NB4 (cell line): Measurements from ENCODE around the gene PASK.

Experiments used
- CTCF ChIP-seq: IDR thresholded peaks from one replicate; pipeline ENCODE4 v1.5.1; 2012; ENCODE audit warnings: low read depth, low read length
- MYC ChIP-seq: IDR thresholded peaks from 2 replicates; pipeline ENCODE4 v1.6.1; 2011; ENCODE audit warnings: low read depth, low read length
- POLR2A ChIP-seq: IDR thresholded peaks from 2 replicates; pipeline ENCODE4 v1.6.1; 2011; ENCODE audit warnings: mild to moderate bottlenecking; ENCODE audit not compliant: insufficient read length; ENCODE audit errors: extremely low read depth
- TF ChIP-seq, protein P1 (sequence below): IDR thresholded peaks from 2 replicates; pipeline ENCODE4 v1.6.1; 2011; ENCODE audit warnings: low read depth, low read length

- TF ChIP-seq CTCF (no peak), POLR2A (no peak), MYC (no peak)
- TF ChIP-seq, protein P1, sequence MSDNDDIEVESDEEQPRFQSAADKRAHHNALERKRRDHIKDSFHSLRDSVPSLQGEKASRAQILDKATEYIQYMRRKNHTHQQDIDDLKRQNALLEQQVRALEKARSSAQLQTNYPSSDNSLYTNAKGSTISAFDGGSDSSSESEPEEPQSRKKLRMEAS = no peak
Observed at GRCh38 chr2:241163601-241164118, 14.4 kb upstream of the PASK start.
